Measurements from ENCODE around the gene ISG20. TPM values are rescaled to one million over a fixed set of nuclear protein-coding genes. Genes with fewer than 3 reads are reported as not detected.

ISG20 gene
- total and polyA plus RNA-seq, 2 of the 8 experiments (the other 6 are each of a cell fraction or from before 2014, with no cell fraction given) = 2.9 to 5.2 TPM

DNA sequence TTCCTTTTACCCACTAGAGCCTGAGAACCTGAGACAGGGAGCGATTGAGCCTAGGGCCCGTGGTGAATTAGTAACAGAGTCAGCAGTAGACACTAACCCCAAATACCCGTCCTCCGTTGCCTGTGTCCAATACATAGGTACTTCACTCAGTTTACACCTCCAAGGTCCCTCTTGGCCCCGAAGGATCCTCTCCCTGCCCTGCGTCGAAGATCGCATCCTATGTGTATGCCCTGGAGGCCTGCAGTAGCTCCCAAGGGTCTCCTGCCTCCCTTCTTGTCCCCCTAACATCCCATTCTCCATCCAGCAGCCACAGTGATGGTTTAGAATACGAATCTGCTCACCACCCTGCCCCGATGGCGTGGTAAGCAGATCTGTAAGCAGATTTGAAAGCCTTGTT, 67.0 kb downstream of the ISG20 start:
- ChIA-PET CTCF (ENCODE audit: partially characterized antibody) (interaction anchor here (1.0 to 1.6 kb wide), 8 partner anchors 9 to 140 kb away, joined by 3 to 5 read pairs (median 4); no protein-coding TSS in a partner anchor), POLR2A (ENCODE audit: partially characterized antibody) (interaction anchor here (1.2 to 2.3 kb wide), 2 partner anchors 16 to 28 kb away, joined by 5 read pairs; no protein-coding TSS in a partner anchor)
- peaks cover 0 to 32% (median 23%) of the 10 kb centered on the region in 4 experiments; a peak in 6 of 7 replicates for H3K27me3 ChIP-seq (replicated peaks in 1 of 4; ENCODE audit: control insufficient read depth in 3 of 4, extremely low read depth in 1 of 4, insufficient read depth in 3 of 4, low read length in 3 of 4)
- no peak overlapping the region for H4K8ac ChIP-seq (ENCODE audit: extremely low read depth, insufficient read depth, low read length)
- H3K14ac ChIP-seq (ENCODE audit: insufficient read length) = no peak overlapping the region
- peak overlapping the region; percentile 67; the same call in 1 of the 2 replicates for H2BK15ac ChIP-seq (ENCODE audit: low read length)
- no peak overlapping the region for H2BK120ac ChIP-seq (replicated peaks; ENCODE audit: low read depth, low read length)
- peaks cover 2% of the 10 kb centered on the region; the same call in 1 of the 2 replicates for H3K23me2 ChIP-seq (ENCODE audit: low read depth, low read length)
- H3K9me3 ChIP-seq (ENCODE audit: insufficient read depth in 2 of 2, low read depth in 1 of 2, low read length in 1 of 2) = no peaks in the 10 kb centered on the region
- H3K27ac ChIP-seq (ENCODE audit: low read depth, low read length) = no peak overlapping the region
- 49% methylated on average over 11 of the region's 11 CpGs; no CpG with 5 or more reads in 1 of the 2 experiments for WGBS, 2 experiments (ENCODE audit: extremely low coverage in 1 of 2, insufficient coverage in 1 of 2, insufficient read length in 1 of 2, insufficient replicate concordance in 2 of 2, low coverage in 1 of 2, low lambda C conversion rate in 2 of 2, missing lambda C conversion rate in 1 of 2)
- H3K79me1 ChIP-seq (ENCODE audit: low read depth, low read length) = no peaks in the 10 kb centered on the region
- no peaks in the 10 kb centered on the region for H3K79me2 ChIP-seq (ENCODE audit: control insufficient read depth in 1 of 2, insufficient read depth in 2 of 2, low read length in 2 of 2)
- H3K56ac ChIP-seq (replicated peaks; ENCODE audit: insufficient read length, low read depth, low read length) = no peak overlapping the region
- H4K91ac ChIP-seq (replicated peaks; ENCODE audit: insufficient read length, low read length) = no peak overlapping the region
- H3K4me2 ChIP-seq (ENCODE audit: insufficient read depth in 1 of 2, low read depth in 2 of 2, low read length in 2 of 2) = peak overlapping the region; percentile 69 to 77
- no peak for DNase-seq (ENCODE audit: low read depth in 1 of 2, low spot score in 2 of 2)
- FAIRE-seq = no peak
- no peak overlapping the region; the same call in 1 of the 2 replicates for H2BK12ac ChIP-seq (ENCODE audit: low read depth, low read length)
- H3K23ac ChIP-seq (ENCODE audit: insufficient read length) = no peak overlapping the region
- H2AFZ ChIP-seq (ENCODE audit: low read length) = peak overlapping the region; percentile 71
- no peak overlapping the region for H2BK5ac ChIP-seq (ENCODE audit: low read depth, low read length)
- no peak overlapping the region for H3K9ac ChIP-seq (replicated peaks in 1 of 4; ENCODE audit: extremely low read depth in 1 of 4, low read depth in 3 of 4, low read length in 3 of 4)
- 0 out of 4 replicates have a peak, but pooled peaks of 1 of the 2 experiments have one; percentile 10 for TF ChIP-seq HDAC2 (IDR thresholded peaks at IDR 0.05; ENCODE audit: borderline replicate concordance in 1 of 2, low read depth in 2 of 2, low read length in 2 of 2)
- TF ChIP-seq, protein P1, sequence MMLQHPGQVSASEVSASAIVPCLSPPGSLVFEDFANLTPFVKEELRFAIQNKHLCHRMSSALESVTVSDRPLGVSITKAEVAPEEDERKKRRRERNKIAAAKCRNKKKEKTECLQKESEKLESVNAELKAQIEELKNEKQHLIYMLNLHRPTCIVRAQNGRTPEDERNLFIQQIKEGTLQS (IDR thresholded peaks at IDR 0.05; ENCODE audit: insufficient read depth, low read depth, low read length) = no peak
- TF ChIP-seq SUZ12 (IDR thresholded peaks at IDR 0.05; ENCODE audit: low read length) = peak; percentile 29; the same call in 1 of the 2 replicates
- TF ChIP-seq PHF8 (conservative IDR thresholded peaks at IDR 0.05; ENCODE audit: low read depth, low read length) = 0 out of 2 replicates have a peak, but pooled peaks have one; percentile 18
- no peak for TF ChIP-seq POU5F1 (IDR thresholded peaks at IDR 0.05; ENCODE audit: low read depth, low read length)
- H4K20me1 ChIP-seq (replicated peaks in 1 of 2; ENCODE audit: control insufficient read depth in 1 of 2, insufficient read depth in 2 of 2, low read length in 2 of 2) = no peaks in the 10 kb centered on the region
- H3K18ac ChIP-seq (ENCODE audit: extremely low read depth, low read length) = peak overlapping the region; percentile 52; the same call in 1 of the 2 replicates
- H3K36me3 ChIP-seq (ENCODE audit: control insufficient read depth in 2 of 4, insufficient read depth in 4 of 4, low read length in 3 of 4) = no peaks in the 10 kb centered on the region
- peak overlapping the region; percentile 45 to 83 (median 58) for H3K4me3 ChIP-seq (ENCODE audit: extremely low read depth in 1 of 4, insufficient read depth in 2 of 4, low read depth in 3 of 4, low read length in 4 of 4)
- no peak overlapping the region for H3K4ac ChIP-seq (replicated peaks; ENCODE audit: insufficient read length, low read depth, low read length)
- no peak overlapping the region for H2AK5ac ChIP-seq (ENCODE audit: low read depth, low read length)
- no peak overlapping the region for H2BK20ac ChIP-seq (ENCODE audit: low read length)
- no peaks in the 10 kb centered on the region; a peak in 1 of 7 replicates for H3K4me1 ChIP-seq (replicated peaks in 1 of 4; ENCODE audit: control insufficient read depth in 3 of 4, insufficient read depth in 4 of 4, low read length in 3 of 4)
- H4K5ac ChIP-seq (ENCODE audit: insufficient read length, low read depth, low read length) = no peak overlapping the region
